IMR-90 (cell line): ENCODE data around the gene TSPEAR. TPM values are rescaled to one million over a fixed set of nuclear protein-coding genes. Genes with fewer than 3 reads are reported as not detected.

ENCODE experiments used
- ATAC-seq: fragments of 200-7000 bp; cut with Tn5 transposase; 2 replicates; pipeline ENCODE4 v1.9.1; 2020; ENCODE audit warnings: low read depth, mild to moderate bottlenecking, moderate library complexity
- BruUV-seq: library from RNA; stranded (reverse); fragments of 400-500 nt; replicated peaks from 2 replicates; lab custom pipeline; 2021; lab: Mats Ljungman, UMichigan
- CTCF ChIA-PET: fragments of 300-600 bp; formaldehyde crosslinking; extraction: SDS; loops from one replicate; lab custom pipeline; 2021; ENCODE audit warnings: antibody characterized with exemption; lab: Yijun Ruan, JAX
- POLR2A ChIA-PET: fragments of 300-600 bp; sonication (Branson Sonifier 250); formaldehyde crosslinking; loops from one replicate; lab custom pipeline; 2022; ENCODE audit warnings: antibody characterized with exemption; ENCODE audit not compliant: unreplicated experiment; lab: Charles Lee
- DNase-seq: peaks from one replicate; pipeline ENCODE4 v3.0.0; 2013
- H2AFZ ChIP-seq: replicated peaks from 2 replicates; pipeline ENCODE3; 2013; ENCODE audit warnings: low read length, mild to moderate bottlenecking; ENCODE audit not compliant: poor library complexity
- H2AK5ac ChIP-seq: 2 replicates; pipeline ENCODE4 v1.6.1; 2013; ENCODE audit warnings: low read depth, low read length, inconsistent platforms
- H2AK9ac ChIP-seq: replicated peaks from 2 replicates; pipeline ENCODE3; 2013; ENCODE audit warnings: mild to moderate bottlenecking, low read depth, low read length, moderate library complexity; ENCODE audit not compliant: poor library complexity
- H2BK120ac ChIP-seq: 2 replicates; pipeline ENCODE4 v1.6.1; 2013; ENCODE audit warnings: low read depth, low read length, inconsistent platforms
- H2BK15ac ChIP-seq: 3 replicates; pipeline ENCODE4 v1.6.1; 2013; ENCODE audit warnings: low read depth, low read length, inconsistent platforms
- H2BK20ac ChIP-seq: 2 replicates; pipeline ENCODE4 v1.6.1; 2013; ENCODE audit warnings: low read depth, mild to moderate bottlenecking, inconsistent platforms, low read length, moderate library complexity
- H2BK5ac ChIP-seq: 2 replicates; pipeline ENCODE4 v1.6.1; 2013; ENCODE audit warnings: mild to moderate bottlenecking, low read depth, low read length, inconsistent platforms; ENCODE audit not compliant: poor library complexity, severe bottlenecking
- H3K14ac ChIP-seq: replicated peaks from 2 replicates; pipeline ENCODE4 v1.6.1; 2013; ENCODE audit warnings: low read depth, low read length, inconsistent platforms
- H3K18ac ChIP-seq: 2 replicates; pipeline ENCODE4 v1.6.1; 2013; ENCODE audit warnings: low read depth, low read length, control low read depth
- H3K23ac ChIP-seq: 2 replicates; pipeline ENCODE4 v1.6.1; 2013; ENCODE audit warnings: low read depth, low read length, inconsistent platforms
- H3K27ac ChIP-seq: 2 replicates; pipeline ENCODE4 v1.5.1; 2013; ENCODE audit warnings: mild to moderate bottlenecking, control low read depth, low read length; ENCODE audit not compliant: insufficient read depth
- H3K27me3 ChIP-seq: 2 replicates; pipeline ENCODE4 v1.6.1; 2013; ENCODE audit warnings: low read length; ENCODE audit not compliant: control insufficient read depth, insufficient read depth
- H3K36me3 ChIP-seq: 2 replicates; pipeline ENCODE4 v1.6.1; 2013; ENCODE audit warnings: low read length, mixed read lengths; ENCODE audit not compliant: control insufficient read depth, insufficient read depth
- H3K4ac ChIP-seq: 2 replicates; pipeline ENCODE4 v1.6.1; 2013; ENCODE audit warnings: low read depth, low read length, inconsistent platforms
- H3K4me1 ChIP-seq: 2 replicates; pipeline ENCODE4 v1.6.1; 2013; ENCODE audit warnings: low read length, mixed read lengths; ENCODE audit not compliant: control insufficient read depth, insufficient read depth
- H3K4me2 ChIP-seq: 2 replicates; pipeline ENCODE4 v1.6.1; 2013; ENCODE audit warnings: low read depth, mild to moderate bottlenecking, control low read depth, low read length, moderate library complexity
- H3K4me3 ChIP-seq: 2 replicates; pipeline ENCODE4 v1.5.1; 2013; ENCODE audit warnings: low read depth, mild to moderate bottlenecking, control low read depth, low read length, moderate library complexity; ENCODE audit not compliant: insufficient read depth
- H3K56ac ChIP-seq: 2 replicates; pipeline ENCODE4 v1.6.1; 2013; ENCODE audit warnings: low read length, inconsistent platforms; ENCODE audit not compliant: insufficient read depth; ENCODE audit errors: extremely low read depth
- H3K79me1 ChIP-seq, 2 experiments: 2 replicates each; pipeline ENCODE4 v1.6.1; 2013; ENCODE audit warnings: low read length in 2 of 2, inconsistent platforms in 1 of 2, low read depth in 1 of 2
- H3K9ac ChIP-seq: 2 replicates; pipeline ENCODE4 v1.6.1; 2013; ENCODE audit warnings: low read depth, low read length, control low read depth
- H3K9me1 ChIP-seq: 2 replicates; pipeline ENCODE4 v1.6.1; 2013; ENCODE audit warnings: low read length, inconsistent platforms; ENCODE audit not compliant: insufficient read depth
- H3K9me3 ChIP-seq: 2 replicates; pipeline ENCODE4 v1.6.1; 2013; ENCODE audit warnings: low read length; ENCODE audit not compliant: control insufficient read depth, insufficient read depth
- H4K20me1 ChIP-seq: 2 replicates; pipeline ENCODE4 v1.6.1; 2013; ENCODE audit warnings: low read length, inconsistent platforms; ENCODE audit not compliant: insufficient read depth
- H4K5ac ChIP-seq: 2 replicates; pipeline ENCODE4 v1.6.1; 2013; ENCODE audit warnings: mild to moderate bottlenecking, low read depth, low read length, control low read depth
- H4K8ac ChIP-seq, 2 experiments: 2 replicates each; pipeline ENCODE4 v1.6.1; 2013; ENCODE audit warnings: low read depth in 2 of 2, low read length in 2 of 2, control low read depth in 1 of 2, inconsistent platforms in 1 of 2
- H4K91ac ChIP-seq: 2 replicates; pipeline ENCODE4 v1.6.1; 2013; ENCODE audit warnings: low read depth, low read length, inconsistent platforms; ENCODE audit not compliant: insufficient read depth
- CEBPB ChIP-seq: IDR thresholded peaks from 2 replicates; pipeline ENCODE4 v1.6.1; 2012; ENCODE audit warnings: low read depth, low read length, improper control_type of control experiment
- FOS ChIP-seq: fragments of 150-350 bp; IDR thresholded peaks from 2 replicates; pipeline ENCODE4 v1.6.1; 2016; ENCODE audit warnings: low read depth, low read length
- MAFK ChIP-seq: IDR thresholded peaks from 2 replicates; pipeline ENCODE4 v1.6.1; 2012; ENCODE audit warnings: low read depth, low read length, improper control_type of control experiment
- MAZ ChIP-seq: IDR thresholded peaks from 2 replicates; pipeline ENCODE4 v1.6.1; 2012; ENCODE audit warnings: low read depth, mild to moderate bottlenecking, low read length, improper control_type of control experiment, moderate library complexity, borderline replicate concordance
- NFE2L2 ChIP-seq: fragments of 150-350 bp; IDR thresholded peaks from 2 replicates; pipeline ENCODE4 v1.6.1; 2016; ENCODE audit warnings: low read depth, mild to moderate bottlenecking, low read length
- RAD21 ChIP-seq: IDR thresholded peaks from 2 replicates; pipeline ENCODE4 v1.6.1; 2012; ENCODE audit warnings: low read length, improper control_type of control experiment
- whole genome bisulfite sequencing, 2 experiments: methylation state at CpG; one replicate each; pipeline versions ENCODE4 v1.1.5 to v1.1.7; 2013; ENCODE audit warnings: missing lambda C conversion rate in 2 of 2; ENCODE audit not compliant: insufficient read length in 1 of 2; ENCODE audit errors: extremely low coverage in 2 of 2; 5-methylcytosine and 5-hydroxymethylcytosine counted together
- dilution Hi-C: fragments of 300-500 bp; cut with HindIII; formaldehyde crosslinking; loops from one replicate; pipeline ENCODE4 v1.14.3; 2018; ENCODE audit warnings: low sequenced_read_pairs; ENCODE audit not compliant: unreplicated experiment
- in situ Hi-C: fragments of 300-500 bp; cut with MboI; formaldehyde crosslinking; loops from 3 replicates; pipeline ENCODE4 v1.14.3; 2019; ENCODE audit warnings: low sequenced_read_pairs, inconsistent platforms, mixed read lengths
- intact Hi-C: fragments of 100-400 bp; cut with micrococcal nuclease; formaldehyde crosslinking; loops from 2 replicates; pipeline ENCODE4 v1.10.0; 2022
- polyA plus RNA-seq, 3 experiments: library from polyadenylated mRNA; depleted of rRNA; stranded (reverse); fragments of >200 nt; gene quantifications; 2 replicates each; pipeline ENCODE4 v1.2.3, GENCODE V29; 2012; ENCODE audit warnings: low replicate concordance in 1 of 3
- total RNA-seq: library from RNA; depleted of rRNA; stranded (reverse); fragments of >200 nt; gene quantifications from 2 replicates; pipeline ENCODE4 v1.2.3, GENCODE V29; 2012
- TF ChIP-seq, protein P1 (sequence below): fragments of 150-350 bp; IDR thresholded peaks from 2 replicates; pipeline ENCODE4 v1.6.1; 2017; ENCODE audit warnings: mild to moderate bottlenecking, antibody characterized with exemption, low read length, low read depth

TSPEAR gene
- total and polyA plus RNA-seq, 2 of the 4 experiments (the other 2 are of a cell fraction): not detected

DNA sequence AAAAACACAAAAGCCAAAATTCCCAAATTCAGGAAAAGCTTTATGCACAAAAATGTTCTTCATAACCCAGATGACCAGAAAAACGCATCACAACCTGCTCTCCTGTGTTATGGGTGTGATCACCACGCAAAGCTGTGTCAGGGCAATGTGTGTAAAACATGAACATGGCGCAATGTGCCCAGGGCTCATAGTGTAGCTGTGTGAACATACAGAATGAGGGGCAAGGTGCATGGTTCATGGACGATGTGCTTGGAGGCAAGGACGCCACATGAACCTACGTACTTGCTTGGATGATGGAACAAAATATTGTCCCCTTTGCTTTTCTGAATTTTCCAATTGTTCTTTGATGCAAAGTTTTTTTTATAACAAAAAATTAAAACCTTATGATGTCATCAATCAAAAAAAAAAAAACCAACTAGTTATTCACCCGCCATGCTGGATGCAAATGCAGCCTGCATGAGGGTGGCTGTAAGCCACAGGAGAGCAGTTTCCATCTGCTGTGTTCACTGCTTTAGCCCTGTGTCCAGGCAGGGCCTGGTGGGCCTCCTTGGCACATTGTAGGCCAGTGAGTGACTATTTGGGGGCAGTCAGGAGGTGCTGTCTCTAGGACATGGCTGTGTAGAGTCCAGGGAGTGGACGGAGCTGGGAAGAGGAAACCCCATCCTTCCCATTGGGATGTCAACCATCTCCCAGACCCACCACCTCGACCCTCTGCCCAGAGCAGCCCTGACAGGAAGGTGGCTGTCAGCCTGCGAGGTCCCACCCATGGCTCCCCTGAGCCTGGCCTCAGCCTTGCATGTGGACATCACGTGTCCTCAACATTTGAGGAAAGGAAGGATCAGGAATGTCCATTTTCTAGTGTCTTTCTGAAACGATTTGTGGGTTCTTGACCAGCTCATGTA is 185.0 kb downstream of the TSPEAR start (continued):
- TF ChIP-seq, protein P1, sequence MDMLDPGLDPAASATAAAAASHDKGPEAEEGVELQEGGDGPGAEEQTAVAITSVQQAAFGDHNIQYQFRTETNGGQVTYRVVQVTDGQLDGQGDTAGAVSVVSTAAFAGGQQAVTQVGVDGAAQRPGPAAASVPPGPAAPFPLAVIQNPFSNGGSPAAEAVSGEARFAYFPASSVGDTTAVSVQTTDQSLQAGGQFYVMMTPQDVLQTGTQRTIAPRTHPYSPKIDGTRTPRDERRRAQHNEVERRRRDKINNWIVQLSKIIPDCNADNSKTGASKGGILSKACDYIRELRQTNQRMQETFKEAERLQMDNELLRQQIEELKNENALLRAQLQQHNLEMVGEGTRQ: no peak

DNA sequence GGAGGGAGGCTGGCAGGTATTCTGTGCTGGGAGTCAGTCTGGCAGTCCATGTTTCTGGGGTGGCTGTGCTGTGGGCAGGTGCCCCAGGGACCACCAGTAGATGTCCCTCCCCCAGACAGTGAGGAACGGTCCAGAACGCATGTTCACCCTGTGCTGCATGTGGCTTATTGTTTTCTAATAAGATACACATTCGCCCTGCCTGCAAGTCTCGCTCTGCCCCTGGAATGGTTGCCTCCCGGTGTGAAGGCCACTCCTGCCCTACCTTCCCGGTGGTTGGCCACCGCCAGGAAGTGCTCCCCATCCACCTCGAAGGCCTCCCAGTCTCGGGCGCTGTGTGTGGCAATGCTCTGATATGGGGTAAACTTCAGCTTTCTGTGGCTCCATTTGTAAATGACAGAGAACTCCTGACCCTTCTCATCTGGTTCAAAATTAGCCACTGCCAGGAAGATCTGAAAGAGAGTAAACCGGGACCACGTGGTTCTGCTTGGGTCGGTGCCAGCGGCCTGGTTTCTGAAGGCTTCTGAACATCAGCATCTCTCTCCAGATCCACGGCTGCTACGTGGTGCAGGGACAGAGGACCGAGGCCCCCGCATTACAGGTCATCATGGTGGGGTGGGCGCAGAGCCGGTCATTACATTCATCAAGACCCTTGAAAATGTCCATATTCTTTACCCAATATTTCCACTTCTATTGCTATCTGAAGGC is 185.8 kb downstream of the TSPEAR start:
- no TSS peak for BruUV-seq
- H4K5ac ChIP-seq: no peak overlapping the region
- H3K9me1 ChIP-seq: no peaks in the 10 kb centered on the region
- H3K14ac ChIP-seq: no peak overlapping the region
- H3K27ac ChIP-seq: no peak overlapping the region
- no peak overlapping the region for H2BK20ac ChIP-seq
- dilution Hi-C loops (no loop called here), in situ Hi-C loops (no loop called here), intact Hi-C loops (no loop called here)
- TF ChIP-seq MAFK (no peak), NFE2L2 (no peak), RAD21 (no peak), FOS (no peak), CEBPB (no peak), MAZ (no peak)
- ATAC-seq: no peak
- H3K36me3 ChIP-seq: no peaks in the 10 kb centered on the region
- H4K8ac ChIP-seq: no peak overlapping the region
- no peak overlapping the region for H3K56ac ChIP-seq
- H3K9ac ChIP-seq: no peak overlapping the region
- no peak overlapping the region for H2AK9ac ChIP-seq
- no peak overlapping the region for H3K4me2 ChIP-seq
- no peak overlapping the region for H2AFZ ChIP-seq
- ChIA-PET POLR2A (no interaction called here), CTCF (no interaction called here)
- no peak overlapping the region for H2BK120ac ChIP-seq
- H3K23ac ChIP-seq: no peak overlapping the region
- H3K79me1 ChIP-seq: no peaks in the 10 kb centered on the region
- no peak overlapping the region for H2AK5ac ChIP-seq
- no peak overlapping the region for H2BK5ac ChIP-seq
- H4K20me1 ChIP-seq: no peaks in the 10 kb centered on the region
- H3K27me3 ChIP-seq: no peaks in the 10 kb centered on the region
- H3K18ac ChIP-seq: no peak overlapping the region
- no peak overlapping the region for H4K91ac ChIP-seq
- H3K4ac ChIP-seq: no peak overlapping the region
- 72% methylated on average over 13 of the region's 20 CpGs; no CpG with 5 or more reads in 1 of the 2 experiments for WGBS, 2 experiments
- DNase-seq: no peak
- H3K9me3 ChIP-seq: peaks cover 21% of the 10 kb centered on the region
- H3K4me1 ChIP-seq: no peaks in the 10 kb centered on the region
- no peak overlapping the region for H3K4me3 ChIP-seq
- H2BK15ac ChIP-seq: no peak overlapping the region
